Hepatocyte (in vitro differentiated cells): ENCODE data around the gene TMEM250.

ENCODE experiments used
- EZH2 ChIP-seq: fragments of 200-600 bp; sonication (generic); IDR thresholded peaks from 2 replicates; pipeline ENCODE4 v1.6.1; 2016; ENCODE audit warnings: antibody characterized with exemption, mild to moderate bottlenecking, borderline replicate concordance
- EZH2phosphoT487 ChIP-seq: fragments of 200-600 bp; sonication (generic); IDR thresholded peaks from one replicate; pipeline ENCODE4 v1.6.1; 2018; ENCODE audit warnings: antibody characterized with exemption, mild to moderate bottlenecking, low read depth, moderate library complexity; ENCODE audit not compliant: unreplicated experiment, severe bottlenecking
- TF ChIP-seq, protein P1 (sequence below): fragments of 200-600 bp; sonication (generic); IDR thresholded peaks from 2 replicates; pipeline ENCODE4 v1.5.1; 2016; ENCODE audit warnings: antibody characterized with exemption, mild to moderate bottlenecking; ENCODE audit not compliant: poor library complexity

DNA sequence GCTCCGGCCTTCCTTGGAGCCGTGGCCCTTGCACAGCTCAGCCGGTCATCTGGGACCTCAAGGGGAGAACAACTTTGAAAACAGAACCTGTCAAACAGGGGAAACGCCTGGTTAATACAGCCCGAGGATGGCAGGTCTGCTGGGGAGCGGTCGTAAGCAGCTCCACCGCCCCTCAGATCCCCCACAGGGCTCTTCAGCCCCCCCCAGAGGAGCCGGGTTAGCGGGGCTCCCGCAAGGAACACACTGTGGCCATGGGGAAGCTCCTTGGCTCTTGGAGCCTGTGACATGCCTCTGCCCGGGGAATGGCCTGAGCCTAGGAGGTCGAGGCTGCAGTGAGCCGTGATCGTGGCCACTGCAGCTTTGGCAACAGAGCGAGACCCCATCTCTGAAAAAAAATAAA lies 6.8 kb downstream of the TMEM250 start:
- TF ChIP-seq, protein P1, sequence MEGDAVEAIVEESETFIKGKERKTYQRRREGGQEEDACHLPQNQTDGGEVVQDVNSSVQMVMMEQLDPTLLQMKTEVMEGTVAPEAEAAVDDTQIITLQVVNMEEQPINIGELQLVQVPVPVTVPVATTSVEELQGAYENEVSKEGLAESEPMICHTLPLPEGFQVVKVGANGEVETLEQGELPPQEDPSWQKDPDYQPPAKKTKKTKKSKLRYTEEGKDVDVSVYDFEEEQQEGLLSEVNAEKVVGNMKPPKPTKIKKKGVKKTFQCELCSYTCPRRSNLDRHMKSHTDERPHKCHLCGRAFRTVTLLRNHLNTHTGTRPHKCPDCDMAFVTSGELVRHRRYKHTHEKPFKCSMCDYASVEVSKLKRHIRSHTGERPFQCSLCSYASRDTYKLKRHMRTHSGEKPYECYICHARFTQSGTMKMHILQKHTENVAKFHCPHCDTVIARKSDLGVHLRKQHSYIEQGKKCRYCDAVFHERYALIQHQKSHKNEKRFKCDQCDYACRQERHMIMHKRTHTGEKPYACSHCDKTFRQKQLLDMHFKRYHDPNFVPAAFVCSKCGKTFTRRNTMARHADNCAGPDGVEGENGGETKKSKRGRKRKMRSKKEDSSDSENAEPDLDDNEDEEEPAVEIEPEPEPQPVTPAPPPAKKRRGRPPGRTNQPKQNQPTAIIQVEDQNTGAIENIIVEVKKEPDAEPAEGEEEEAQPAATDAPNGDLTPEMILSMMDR = no peak
- TF ChIP-seq EZH2 = no peak
- no peak for TF ChIP-seq EZH2phosphoT487
